SU-DHL-6 (cell line): ENCODE data around the gene CST8.

Source experiments
- H2AFZ ChIP-seq: fragments of 200-600 bp; sonication (generic); 2 replicates; pipeline ENCODE4 v1.6.1; 2014; ENCODE audit warnings: low read depth, mild to moderate bottlenecking, moderate library complexity, mixed read lengths, antibody characterized with exemption, low read length; ENCODE audit not compliant: severe bottlenecking
- H3F3A ChIP-seq: fragments of 200-600 bp; shearing (Covaris generic); 2 replicates; pipeline ENCODE4 v1.6.0; 2016; ENCODE audit warnings: antibody characterized with exemption, mild to moderate bottlenecking; ENCODE audit not compliant: insufficient read depth
- H3K27ac ChIP-seq: fragments of 200-600 bp; sonication (generic); 2 replicates; pipeline ENCODE4 v1.5.1; 2016; ENCODE audit warnings: low read depth, mild to moderate bottlenecking, low read length, moderate library complexity, mixed read lengths
- H3K27me3 ChIP-seq: fragments of 200-600 bp; sonication (generic), shearing (Covaris generic); 2 replicates; pipeline ENCODE4 v1.6.0; 2014; ENCODE audit warnings: mild to moderate bottlenecking, low read length
- H3K36me3 ChIP-seq: fragments of 200-600 bp; sonication (generic); 2 replicates; pipeline ENCODE4 v1.6.1; 2014; ENCODE audit warnings: mild to moderate bottlenecking, low read length, mixed read lengths
- H3K4me2 ChIP-seq: fragments of 300-600, 200-600 bp; shearing (Covaris generic), sonication (generic); 2 replicates; pipeline ENCODE4 v1.6.0; 2014; ENCODE audit warnings: low read length, low read depth, mild to moderate bottlenecking; ENCODE audit not compliant: poor library complexity, severe bottlenecking
- H3K4me3 ChIP-seq: fragments of 200-600 bp; sonication (generic); 2 replicates; pipeline ENCODE4 v1.5.1; 2014; ENCODE audit warnings: antibody characterized with exemption, low read length, mild to moderate bottlenecking, mixed read lengths; ENCODE audit not compliant: insufficient read depth, poor library complexity, severe bottlenecking
- H3K79me2 ChIP-seq: fragments of 200-600 bp; sonication (generic); 2 replicates; pipeline ENCODE4 v1.6.1; 2014; ENCODE audit warnings: mild to moderate bottlenecking, low read length, moderate library complexity; ENCODE audit not compliant: insufficient read depth
- H3K9ac ChIP-seq: fragments of 200-600 bp; sonication (generic); 2 replicates; pipeline ENCODE4 v1.7.0; 2014; ENCODE audit warnings: mild to moderate bottlenecking, low read length
- H3K9me2 ChIP-seq: fragments of 200-600 bp; sonication (generic); replicated peaks from 2 replicates; pipeline ENCODE4 v1.6.1; 2014; ENCODE audit warnings: low read length; ENCODE audit not compliant: insufficient read depth
- H3K9me3 ChIP-seq: fragments of 200-600 bp; sonication (generic); 2 replicates; pipeline ENCODE4 v1.6.1; 2014; ENCODE audit warnings: low read length, mixed read lengths; ENCODE audit not compliant: insufficient read depth
- H4K20me1 ChIP-seq: fragments of 200-600 bp; sonication (generic); 2 replicates; pipeline ENCODE4 v1.6.1; 2014; ENCODE audit warnings: low read depth, mild to moderate bottlenecking, antibody characterized with exemption, low read length, moderate library complexity, mixed read lengths
- EZH2phosphoT487 ChIP-seq: fragments of 200-600 bp; sonication (generic), shearing (Covaris generic); conservative IDR thresholded peaks from 2 replicates; pipeline ENCODE4 v1.6.1; 2018; ENCODE audit warnings: mild to moderate bottlenecking, antibody characterized with exemption, low read length, moderate library complexity, mixed read lengths
- TF ChIP-seq, protein P1 (sequence below): fragments of 200-600 bp; sonication (generic); IDR thresholded peaks from one replicate; pipeline ENCODE4 v1.5.1; 2017; ENCODE audit warnings: antibody characterized with exemption, mild to moderate bottlenecking, low read length, moderate library complexity; ENCODE audit not compliant: insufficient read depth, poor library complexity, severe bottlenecking

The CST8 gene

GRCh38 chr20:23533161-23533560 lies 42.2 kb downstream of the CST8 start:
- TF ChIP-seq EZH2phosphoT487 = no peak
- TF ChIP-seq, protein P1, sequence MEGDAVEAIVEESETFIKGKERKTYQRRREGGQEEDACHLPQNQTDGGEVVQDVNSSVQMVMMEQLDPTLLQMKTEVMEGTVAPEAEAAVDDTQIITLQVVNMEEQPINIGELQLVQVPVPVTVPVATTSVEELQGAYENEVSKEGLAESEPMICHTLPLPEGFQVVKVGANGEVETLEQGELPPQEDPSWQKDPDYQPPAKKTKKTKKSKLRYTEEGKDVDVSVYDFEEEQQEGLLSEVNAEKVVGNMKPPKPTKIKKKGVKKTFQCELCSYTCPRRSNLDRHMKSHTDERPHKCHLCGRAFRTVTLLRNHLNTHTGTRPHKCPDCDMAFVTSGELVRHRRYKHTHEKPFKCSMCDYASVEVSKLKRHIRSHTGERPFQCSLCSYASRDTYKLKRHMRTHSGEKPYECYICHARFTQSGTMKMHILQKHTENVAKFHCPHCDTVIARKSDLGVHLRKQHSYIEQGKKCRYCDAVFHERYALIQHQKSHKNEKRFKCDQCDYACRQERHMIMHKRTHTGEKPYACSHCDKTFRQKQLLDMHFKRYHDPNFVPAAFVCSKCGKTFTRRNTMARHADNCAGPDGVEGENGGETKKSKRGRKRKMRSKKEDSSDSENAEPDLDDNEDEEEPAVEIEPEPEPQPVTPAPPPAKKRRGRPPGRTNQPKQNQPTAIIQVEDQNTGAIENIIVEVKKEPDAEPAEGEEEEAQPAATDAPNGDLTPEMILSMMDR = no peak
- Histone ChIP-seq H3K27me3 (no peaks in the 10 kb centered on the region), H3K36me3 (no peaks in the 10 kb centered on the region), H3K27ac (no peak overlapping the region), H3F3A (no peaks in the 10 kb centered on the region), H2AFZ (no peak overlapping the region), H3K4me2 (no peak overlapping the region), H3K9ac (no peak overlapping the region), H3K9me2 (no peaks in the 10 kb centered on the region), H3K79me2 (no peaks in the 10 kb centered on the region), H3K9me3 (no peaks in the 10 kb centered on the region), H3K4me3 (no peak overlapping the region), H4K20me1 (no peaks in the 10 kb centered on the region)

DNA sequence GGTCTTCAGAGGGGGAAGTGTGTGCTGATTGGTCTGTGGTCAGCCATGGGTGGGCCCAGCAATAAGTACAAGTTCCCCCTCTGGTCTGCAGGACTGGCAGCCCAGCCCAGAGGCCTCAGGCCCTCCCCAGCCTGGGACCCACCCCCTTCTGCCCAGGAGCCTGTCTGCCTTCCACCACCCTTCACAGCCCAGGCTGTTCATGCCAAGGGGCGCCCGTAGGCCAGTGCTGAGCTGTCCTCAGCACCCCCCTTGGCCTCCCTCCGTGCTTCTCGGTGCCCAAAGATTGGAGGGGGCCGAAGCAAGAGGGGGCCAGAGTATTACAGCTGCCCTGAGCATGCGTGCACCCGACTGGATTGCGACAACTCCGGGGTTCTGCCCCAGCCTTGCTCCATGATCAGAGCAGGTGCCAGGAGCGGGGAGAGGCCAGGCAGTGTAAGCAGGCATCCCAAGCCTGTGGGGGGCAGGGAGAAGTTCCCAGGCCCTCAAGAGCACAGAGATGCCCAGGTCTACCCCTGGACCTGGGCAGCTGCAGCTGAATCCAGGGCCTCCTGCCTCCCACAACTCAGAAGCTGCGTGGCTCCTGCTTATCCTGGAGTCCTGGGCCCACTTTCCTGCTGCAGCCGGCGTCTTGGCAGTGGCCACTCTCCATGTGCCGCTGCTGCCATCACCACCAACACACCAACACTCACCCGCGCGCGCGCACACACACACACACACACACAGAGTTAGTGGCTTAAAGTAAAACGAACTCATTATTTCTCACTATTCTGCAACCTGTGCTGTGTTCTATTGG lies 44.1 kb downstream of the CST8 start:
- H3K4me2 ChIP-seq = no peak overlapping the region
- H3K4me3 ChIP-seq = no peak overlapping the region
- no peaks in the 10 kb centered on the region for H4K20me1 ChIP-seq
- H3K27me3 ChIP-seq = no peaks in the 10 kb centered on the region
- H3K36me3 ChIP-seq = no peaks in the 10 kb centered on the region
- no peak overlapping the region for H2AFZ ChIP-seq
- no peaks in the 10 kb centered on the region for H3K9me2 ChIP-seq
- H3F3A ChIP-seq = no peaks in the 10 kb centered on the region
- H3K9me3 ChIP-seq = no peaks in the 10 kb centered on the region
- no peak for TF ChIP-seq EZH2phosphoT487
- TF ChIP-seq, protein P1 = no peak
- H3K9ac ChIP-seq = no peak overlapping the region
- no peaks in the 10 kb centered on the region for H3K79me2 ChIP-seq
- no peak overlapping the region for H3K27ac ChIP-seq

GRCh38 chr20:23536328-23536974 lies 45.5 kb downstream of the CST8 start:
- no peak overlapping the region for H3K9ac ChIP-seq
- H3K27me3 ChIP-seq = no peaks in the 10 kb centered on the region
- no peaks in the 10 kb centered on the region for H3K79me2 ChIP-seq
- H4K20me1 ChIP-seq = no peaks in the 10 kb centered on the region
- no peak overlapping the region for H2AFZ ChIP-seq
- no peaks in the 10 kb centered on the region for H3F3A ChIP-seq
- TF ChIP-seq EZH2phosphoT487 = no peak
- TF ChIP-seq, protein P1 = no peak
- no peaks in the 10 kb centered on the region for H3K9me2 ChIP-seq
- no peaks in the 10 kb centered on the region for H3K36me3 ChIP-seq
- H3K9me3 ChIP-seq = no peaks in the 10 kb centered on the region
- no peak overlapping the region for H3K27ac ChIP-seq
- H3K4me3 ChIP-seq = no peak overlapping the region
- no peak overlapping the region for H3K4me2 ChIP-seq
